Right ventricle myocardium inferior (tissue), 1 donor: Measurements from ENCODE around the gene ARHGAP45. TPM values are rescaled to one million over a fixed set of nuclear protein-coding genes. Genes with fewer than 3 reads are reported as not detected.
A peak's percentile ranks its signal among the peaks of the same experiment; 100 is the strongest.

ENCODE experiments used
- ATAC-seq: fragments of 200-7000 bp; cut with Tn5 transposase; one replicate; pipeline ENCODE4 v1.9.1; 2020; ENCODE audit warnings: mild to moderate bottlenecking, moderate library complexity
- DNase-seq: peaks from one replicate; pipeline ENCODE4 v3.0.0; 2021; ENCODE audit errors: missing footprints
- intact Hi-C: fragments of 100-400 bp; cut with DNase I; formaldehyde crosslinking; loops from one replicate; pipeline ENCODE4 v1.11.0; 2022
- total RNA-seq: library from RNA; stranded (reverse); fragmentation: NEBNext Ultra II Directional; extraction: Animal tissue kit (Norgen Biotek cat#: 25700); gene quantifications from one replicate; pipeline ENCODE4 v1.2.1, GENCODE V29; 2021
- donor health status: DM: no; HTN: yes; CAD: no; lungs with severe emphysema.

The ARHGAP45 gene
- total RNA-seq, 1 donor from 2014 or later, result 6.6 TPM

GRCh38 chr19:1037621-1038064 is 29.3 kb upstream of the ARHGAP45 start:
- intact Hi-C loops, result no loop called here
- DNase-seq, result no peak
- ATAC-seq, result no peak

- DNase-seq (no peak), ATAC-seq (no peak)
- intact Hi-C loops, result no loop called here
These were observed 27.9 kb upstream of the ARHGAP45 start for GRCh38 chr19:1038978-1039645.

- intact Hi-C loops, result loop anchor here (5.0 kb wide), 1 partner anchor 57 kb away; the partner anchor contains the start of gene POLR2E
- DNase-seq (peak; percentile 99), ATAC-seq (peak; percentile 96)
These were observed 27.1 kb upstream of the ARHGAP45 start, which contains the start of gene ABCA7 for GRCh38 chr19:1039646-1040475. Gene ABCA7 (plus strand): TSS chr19:1040107. CDS start chr19:1041362, 1,255 bp downstream.

GRCh38 chr19:1040476-1041271 is 26.3 kb upstream of the ARHGAP45 start:
- ATAC-seq (peak; percentile 66), DNase-seq (peak; percentile 95)
- intact Hi-C loops, result loop anchor here (5.0 kb wide), 1 partner anchor 57 kb away; the partner anchor contains the start of gene POLR2E

- intact Hi-C loops, result loop anchor here (5.0 kb wide), 1 partner anchor 56 kb away; the partner anchor contains the start of gene POLR2E
- DNase-seq (peak; percentile 65), ATAC-seq (no peak)
These were observed 25.6 kb upstream of the ARHGAP45 start for GRCh38 chr19:1041272-1041834.

- intact Hi-C loops, result loop anchor here (5.0 kb wide), 1 partner anchor 55 kb away; the partner anchor contains the start of gene POLR2E
- ATAC-seq, result no peak
- peak; percentile 70 for DNase-seq
These were observed 24.9 kb upstream of the ARHGAP45 start for GRCh38 chr19:1041835-1042685.

GRCh38 chr19:1042689-1043511 is 24.1 kb upstream of the ARHGAP45 start:
- intact Hi-C loops, result loop anchor here (5.0 kb wide), 1 partner anchor 54 kb away; the partner anchor contains the start of gene POLR2E
- DNase-seq, result peak; percentile 59
- no peak for ATAC-seq

- ATAC-seq, result no peak
- DNase-seq, result peak; percentile 64
- intact Hi-C loops, result no loop called here
These were observed 21.7 kb upstream of the ARHGAP45 start for GRCh38 chr19:1045247-1045603.

- DNase-seq (peak; percentile 42), ATAC-seq (no peak)
- intact Hi-C loops, result no loop called here
These were observed 20.8 kb upstream of the ARHGAP45 start for GRCh38 chr19:1046117-1046626.

GRCh38 chr19:1046836-1047695 is 19.9 kb upstream of the ARHGAP45 start:
- intact Hi-C loops, result no loop called here
- ATAC-seq, result no peak
- peak; percentile 57 for DNase-seq

- DNase-seq (peak; percentile 59), ATAC-seq (no peak)
- intact Hi-C loops, result no loop called here
These were observed 19.2 kb upstream of the ARHGAP45 start for GRCh38 chr19:1047696-1048147.

GRCh38 chr19:1049106-1049505 is 17.9 kb upstream of the ARHGAP45 start:
- intact Hi-C loops, result no loop called here
- no peak for ATAC-seq
- no peak for DNase-seq

- ATAC-seq, result no peak
- intact Hi-C loops, result no loop called here
- peak; percentile 46 for DNase-seq
These were observed 17.2 kb upstream of the ARHGAP45 start for GRCh38 chr19:1049800-1050199.

- intact Hi-C loops, result no loop called here
- DNase-seq (peak; percentile 57), ATAC-seq (no peak)
These were observed 15.8 kb upstream of the ARHGAP45 start for GRCh38 chr19:1050989-1051788.

GRCh38 chr19:1051791-1052190 is 15.2 kb upstream of the ARHGAP45 start:
- ATAC-seq, result no peak
- DNase-seq, result peak; percentile 60
- intact Hi-C loops, result no loop called here
